NCI-H2107 treated with DMSO at 0.1 percent for 48 hours (cell line): Measurements from ENCODE around the gene HECW1.

ENCODE experiments used
- DNase-seq: peaks from one replicate; lab custom pipeline; 2025; ENCODE audit not compliant: unreplicated experiment; lab: John Stamatoyannopoulos, UW

The HECW1 gene

GRCh38 chr7:43489257-43489656 is 376.8 kb downstream of the HECW1 start:
- no peak for DNase-seq

GRCh38 chr7:43490016-43490415 is 377.6 kb downstream of the HECW1 start:
- no peak for DNase-seq

- no peak for DNase-seq
Observed at GRCh38 chr7:43491123-43491522, 378.7 kb downstream of the HECW1 start.

GRCh38 chr7:43491984-43492383 is 379.5 kb downstream of the HECW1 start:
- no peak for DNase-seq

GRCh38 chr7:43492896-43493295 is 380.4 kb downstream of the HECW1 start:
- DNase-seq, result no peak

GRCh38 chr7:43495572-43495971 is 383.1 kb downstream of the HECW1 start:
- DNase-seq, result no peak

GRCh38 chr7:43496596-43496995 is 384.1 kb downstream of the HECW1 start:
- no peak for DNase-seq

- DNase-seq, result no peak
Observed at GRCh38 chr7:43501870-43502269, 389.4 kb downstream of the HECW1 start.

GRCh38 chr7:43502941-43503340 is 390.5 kb downstream of the HECW1 start:
- DNase-seq, result no peak

- no peak for DNase-seq
Observed at GRCh38 chr7:43505412-43505811, 393.0 kb downstream of the HECW1 start.

- no peak for DNase-seq
Observed at GRCh38 chr7:43506460-43506859, 394.0 kb downstream of the HECW1 start.

- no peak for DNase-seq
Observed at GRCh38 chr7:43508461-43508860, 396.0 kb downstream of the HECW1 start.

- DNase-seq, result no peak
Observed at GRCh38 chr7:43509906-43510305, 397.5 kb downstream of the HECW1 start.

GRCh38 chr7:43511029-43511428 is 398.6 kb downstream of the HECW1 start:
- no peak for DNase-seq

- DNase-seq, result no peak
Observed at GRCh38 chr7:43511769-43512515, 399.5 kb downstream of the HECW1 start.

GRCh38 chr7:43513251-43513650 is 400.8 kb downstream of the HECW1 start:
- DNase-seq, result no peak

GRCh38 chr7:43516581-43517342 is 404.3 kb downstream of the HECW1 start:
- no peak for DNase-seq

GRCh38 chr7:43517464-43517863 is 405.0 kb downstream of the HECW1 start:
- DNase-seq, result no peak

- no peak for DNase-seq
Observed at GRCh38 chr7:43520201-43520600, 407.8 kb downstream of the HECW1 start.

GRCh38 chr7:43522406-43523156 is 410.1 kb downstream of the HECW1 start:
- DNase-seq, result no peak

GRCh38 chr7:43528576-43529354 is 416.3 kb downstream of the HECW1 start:
- no peak for DNase-seq
